ENCODE results near the gene TENT4B.

Gene TENT4B

DNA sequence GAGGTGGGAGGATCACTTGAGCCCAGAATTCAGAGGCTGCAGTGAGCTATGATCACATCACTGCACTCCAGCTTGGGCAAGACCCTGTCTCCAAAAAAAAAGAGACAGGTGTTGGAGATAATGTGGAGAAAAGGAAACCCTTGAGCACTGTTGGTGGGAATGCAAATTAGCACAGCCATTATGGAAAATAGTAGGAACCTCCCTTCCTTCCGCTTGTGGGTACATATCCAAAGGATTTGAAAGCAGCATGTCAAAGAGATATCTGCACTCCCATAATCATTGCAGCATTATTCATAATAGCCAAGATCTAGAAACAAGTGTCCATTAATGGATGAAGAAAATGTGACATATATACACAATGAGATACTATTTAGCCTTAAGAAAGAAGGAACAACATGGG lies 103.5 kb downstream of the TENT4B start:
- DNase-seq (ENCODE audit: low read depth) = no peak

- DNase-seq (ENCODE audit: low read depth) = no peak
Measured at GRCh38 chr16:50257876-50258275, 104.8 kb downstream of the TENT4B start.

DNA sequence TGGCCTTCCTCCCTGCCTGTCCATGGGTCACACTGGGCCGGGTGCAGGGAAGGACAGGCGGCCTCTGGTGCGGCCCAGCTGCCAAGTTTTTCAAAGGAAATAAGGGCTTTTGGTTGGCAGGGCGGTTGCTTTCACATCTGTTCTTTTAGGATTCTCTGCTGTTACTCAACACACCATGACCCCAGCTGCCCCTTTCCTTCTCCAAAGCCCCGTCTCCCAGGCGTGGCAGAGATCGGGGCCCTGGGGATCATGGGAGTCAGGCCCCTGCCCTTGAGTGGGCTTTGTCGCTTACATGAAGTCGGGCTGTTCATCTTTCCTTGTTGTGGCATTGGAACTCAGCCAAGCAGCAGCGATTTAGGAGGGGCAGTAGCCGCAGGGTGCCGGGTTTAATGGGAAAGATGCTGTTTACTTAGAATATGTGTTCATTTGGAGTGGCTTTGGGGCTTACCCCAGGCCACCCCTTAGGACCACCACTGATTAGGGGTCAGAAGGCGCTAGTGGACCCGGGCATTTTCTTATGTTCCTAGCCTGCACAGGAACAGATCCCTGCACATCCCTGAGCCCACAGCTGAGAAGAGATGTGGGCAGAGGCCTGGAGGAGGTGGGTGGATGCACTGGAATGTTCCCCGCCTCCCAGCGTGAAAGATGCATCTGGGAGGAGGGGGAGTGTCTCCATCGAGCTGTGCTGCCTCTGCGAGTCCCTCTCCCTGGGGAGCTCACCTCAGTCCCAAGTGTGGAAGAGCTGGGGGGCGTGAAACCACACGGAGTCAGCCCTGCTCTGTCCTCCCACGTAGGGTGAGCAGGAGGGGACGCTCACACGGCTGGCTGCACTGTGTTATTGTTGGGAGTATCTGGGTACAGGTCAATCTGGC lies 106.5 kb downstream of the TENT4B start:
- no peak for DNase-seq (ENCODE audit: low read depth)

GRCh38 chr16:50260206-50261159 lies 107.4 kb downstream of the TENT4B start:
- DNase-seq (ENCODE audit: low read depth) = no peak

GRCh38 chr16:50261160-50261706 lies 108.1 kb downstream of the TENT4B start:
- no peak for DNase-seq (ENCODE audit: low read depth)

GRCh38 chr16:50261707-50262235 lies 108.7 kb downstream of the TENT4B start:
- no peak for DNase-seq (ENCODE audit: low read depth)

DNA sequence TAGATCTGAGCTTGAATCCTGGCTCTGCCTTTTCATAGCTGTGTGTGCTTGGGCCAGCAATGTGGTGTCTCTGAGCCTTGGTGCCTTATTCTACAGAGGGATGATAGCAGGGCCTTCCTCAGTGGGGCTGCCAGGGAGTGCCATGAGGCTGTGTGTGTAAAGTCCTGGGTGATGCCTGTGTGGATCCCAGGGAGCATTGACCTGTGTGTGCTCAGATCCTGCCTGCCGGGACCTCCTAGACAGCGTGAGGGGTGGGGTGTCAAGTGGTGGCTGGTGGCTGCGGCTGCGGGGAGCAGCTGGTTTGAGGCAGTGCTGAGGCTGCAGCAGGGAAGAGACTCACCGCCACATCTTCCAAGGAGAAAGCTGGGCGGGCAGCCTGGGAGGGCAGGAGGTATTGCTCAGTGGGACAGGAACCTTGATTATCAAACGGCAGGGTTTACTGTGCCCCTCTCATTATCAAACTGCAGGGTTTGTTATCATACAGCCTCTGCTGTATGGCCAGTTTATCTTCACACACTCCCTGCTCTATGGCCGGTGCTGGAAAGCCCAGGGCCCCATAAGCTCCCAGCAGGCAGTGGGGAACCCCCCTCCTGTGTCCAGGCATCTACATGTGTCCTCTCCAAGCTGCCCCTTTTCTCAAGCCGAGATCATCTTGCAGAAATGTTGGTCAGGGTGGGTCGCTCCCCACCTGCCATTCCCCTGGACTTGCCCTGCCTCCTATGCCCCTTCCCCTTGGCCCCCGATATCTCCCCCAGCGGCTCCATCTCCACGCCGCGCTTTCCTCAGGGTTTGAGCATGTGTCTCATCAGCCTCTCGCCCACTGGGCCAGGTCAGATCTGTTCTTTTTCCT lies 110.2 kb downstream of the TENT4B start:
- DNase-seq (ENCODE audit: low read depth) = no peak

DNA sequence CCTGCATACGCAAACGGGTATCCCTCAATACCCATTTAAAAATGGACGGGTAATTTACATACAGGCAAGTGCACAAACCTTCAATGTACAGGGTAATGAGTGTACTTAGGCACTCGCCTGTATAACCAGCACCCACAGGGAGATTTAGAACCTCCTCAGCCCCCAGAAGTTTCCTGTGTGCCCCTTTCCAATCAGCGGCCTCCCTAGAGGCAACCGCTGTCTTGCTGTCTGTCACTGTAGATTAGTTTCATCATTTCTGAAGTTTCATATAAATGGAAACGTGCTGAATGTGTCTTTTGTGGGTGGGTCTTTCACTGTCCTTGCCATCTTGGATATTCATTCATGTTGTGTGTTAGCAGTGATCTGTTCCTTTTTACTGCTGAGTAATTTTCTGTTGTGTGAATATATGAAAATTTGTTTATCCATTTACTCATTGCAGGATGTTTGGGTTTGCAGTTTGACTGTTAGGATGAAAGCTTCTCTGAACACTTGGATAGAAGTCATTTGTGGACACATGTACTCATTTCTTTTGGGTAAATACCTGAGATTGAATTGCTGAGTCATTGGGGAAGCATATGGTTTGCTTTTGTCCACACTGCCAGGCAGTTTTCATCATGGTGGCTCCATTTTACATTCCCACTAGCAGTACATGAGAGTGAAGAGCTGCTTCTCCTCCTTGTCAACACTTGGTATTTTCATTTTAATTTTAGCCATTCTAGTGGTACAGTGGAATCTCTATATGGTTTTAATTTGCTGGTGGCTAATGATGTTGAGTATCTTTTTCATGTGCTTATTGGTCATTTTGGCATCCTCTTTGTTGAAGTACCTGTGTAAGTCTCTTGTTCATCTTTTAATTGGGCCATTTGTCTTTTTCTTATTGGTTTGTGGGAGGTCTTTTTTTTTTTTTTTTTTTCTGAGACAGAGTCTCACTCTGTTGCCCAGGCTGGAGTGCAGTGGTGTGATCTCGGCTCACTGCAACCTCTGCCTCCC lies 111.1 kb downstream of the TENT4B start:
- DNase-seq (ENCODE audit: low read depth) = no peak

- DNase-seq (ENCODE audit: low read depth) = no peak
Measured at GRCh38 chr16:50265260-50265659, 112.2 kb downstream of the TENT4B start.

GRCh38 chr16:50265716-50266336 lies 112.7 kb downstream of the TENT4B start:
- no peak for DNase-seq (ENCODE audit: low read depth)

DNA sequence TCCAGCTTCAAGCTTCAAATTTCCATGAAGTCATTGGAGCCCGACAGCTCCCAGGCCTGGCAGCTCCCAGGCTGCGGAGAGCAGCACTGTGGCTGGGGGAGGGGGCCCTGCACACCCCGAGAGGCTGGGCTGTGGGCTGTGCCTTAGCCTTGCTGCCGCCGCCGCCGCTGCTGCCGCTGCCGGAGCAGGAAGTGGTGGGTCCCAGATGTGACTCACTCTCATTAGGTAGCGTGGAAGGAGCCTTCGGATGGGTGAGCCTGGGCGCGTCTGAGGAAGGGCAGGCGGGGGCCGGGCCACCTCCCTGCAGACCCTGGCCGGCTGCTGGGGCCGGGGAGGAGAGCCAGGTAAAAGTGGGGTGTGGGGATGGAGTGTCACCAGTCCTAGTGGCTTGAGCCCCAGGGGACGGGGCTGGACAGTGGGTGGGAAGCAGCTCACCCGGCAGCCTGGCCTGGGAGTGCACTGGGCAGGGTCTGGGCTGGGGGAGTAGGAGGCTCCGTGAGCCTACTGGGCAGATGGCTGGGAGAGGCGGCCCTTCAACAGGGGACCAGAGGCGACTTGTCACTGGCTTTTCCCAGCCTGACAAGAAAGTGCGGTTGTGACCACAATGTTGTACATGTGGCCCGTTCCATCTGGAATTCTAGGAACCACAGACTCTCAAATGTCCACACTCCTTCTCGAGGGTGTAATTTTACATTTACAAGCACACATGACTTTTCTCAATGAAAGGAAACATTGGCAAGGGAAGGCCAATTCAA lies 113.4 kb downstream of the TENT4B start, which contains the start of gene ADCY7:
ADCY7 (plus strand) TSS at position 215 of the 755 bp plus-strand sequence. CDS start 21,629 bp downstream, outside the sequence.
- DNase-seq (ENCODE audit: low read depth) = peak; percentile 80

DNA sequence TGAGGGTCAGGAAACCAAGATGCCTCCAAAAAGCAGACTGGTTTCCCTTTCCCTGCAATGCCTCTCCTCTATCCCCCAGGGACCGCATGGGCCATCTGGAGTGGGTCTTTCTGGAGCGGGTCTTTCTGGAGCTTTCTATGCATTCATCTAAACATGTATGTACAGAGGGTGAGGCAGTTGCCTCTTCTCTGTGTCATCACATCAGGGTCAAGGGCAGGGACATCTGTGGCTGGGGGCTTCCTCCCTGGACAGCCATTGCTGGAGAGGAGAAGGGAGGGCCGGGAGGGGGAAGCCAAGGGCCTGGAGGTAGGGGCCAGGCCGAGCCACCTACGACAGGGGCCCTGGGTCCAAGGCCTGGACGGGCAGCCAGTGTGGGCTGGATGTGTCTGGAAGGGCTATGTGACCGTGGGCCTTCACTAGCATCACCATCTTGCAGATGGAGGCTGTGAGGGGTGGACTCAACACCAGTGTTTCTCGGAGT lies 114.1 kb downstream of the TENT4B start:
- no peak for DNase-seq (ENCODE audit: low read depth)

DNA sequence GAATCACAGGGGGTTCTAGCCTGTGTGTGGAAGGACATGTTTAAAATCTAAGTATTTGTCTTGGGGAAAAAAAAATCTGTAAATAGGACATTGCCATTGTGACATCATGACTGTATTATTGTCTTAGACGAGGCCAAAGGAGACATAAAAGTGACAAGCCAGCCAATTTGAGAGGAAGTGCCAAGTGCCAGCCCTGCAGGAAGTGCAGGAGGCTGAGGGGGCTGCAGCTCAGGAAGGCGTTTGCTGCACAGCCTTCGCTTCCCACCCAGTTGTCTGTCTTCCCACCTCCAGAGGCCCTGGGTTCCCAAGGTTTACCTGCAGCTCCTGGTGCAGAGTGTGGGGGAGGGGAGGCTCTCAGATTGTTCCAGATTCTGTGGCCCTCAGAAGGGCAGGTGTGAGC lies 114.5 kb downstream of the TENT4B start:
- no peak for DNase-seq (ENCODE audit: low read depth)

DNA sequence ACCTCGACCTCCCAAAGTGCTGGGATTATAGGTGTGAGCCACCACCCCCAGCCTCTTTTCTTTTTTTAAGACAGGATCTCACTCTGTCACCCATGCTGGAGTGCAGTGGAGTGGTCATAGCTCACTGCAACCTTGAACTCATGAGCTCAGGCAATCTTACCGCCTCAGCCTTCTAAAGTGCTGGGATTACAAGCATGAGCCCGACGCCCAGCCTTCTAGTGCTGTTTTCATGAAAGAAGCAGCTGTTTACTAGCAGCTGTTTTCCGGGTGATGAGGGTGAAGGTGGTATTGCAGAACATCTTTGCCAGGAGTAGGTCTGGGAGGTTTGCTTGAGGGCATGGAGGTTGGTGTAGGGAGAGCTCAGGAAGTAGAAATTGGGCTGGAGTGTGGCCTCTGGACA lies 115.2 kb downstream of the TENT4B start:
- no peak for DNase-seq (ENCODE audit: low read depth)

DNA sequence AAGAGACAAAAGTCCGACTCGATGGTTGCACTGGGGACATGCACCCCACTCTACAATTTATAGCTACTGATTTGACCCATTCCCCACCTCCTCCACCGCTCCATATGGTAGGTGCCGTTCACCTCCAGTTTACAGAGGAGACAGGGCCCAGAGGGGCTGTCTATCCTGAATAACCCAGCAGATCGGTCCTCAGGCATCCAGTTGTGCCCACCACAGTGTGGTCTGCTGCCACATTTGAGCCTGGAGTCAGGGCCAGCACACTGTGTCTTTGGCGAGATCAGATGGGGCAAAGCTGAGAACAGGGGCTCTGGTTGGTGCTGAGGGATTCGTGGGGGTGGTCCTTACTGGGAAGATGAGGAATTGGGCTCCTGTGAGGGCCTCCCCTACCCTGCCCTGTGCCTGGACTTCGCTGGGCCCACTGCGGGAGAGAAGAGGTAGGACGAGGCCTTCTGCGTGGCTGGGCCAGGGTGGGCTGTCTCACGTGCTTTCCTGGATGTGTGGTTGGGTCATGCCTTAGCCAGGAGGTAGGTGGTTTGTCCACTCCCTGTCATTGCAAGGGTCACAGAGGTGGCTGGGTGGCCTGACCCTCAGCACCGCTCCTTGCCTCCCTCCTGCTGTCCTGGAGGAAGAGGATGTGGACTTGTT lies 116.1 kb downstream of the TENT4B start:
- DNase-seq (ENCODE audit: low read depth) = no peak

DNA sequence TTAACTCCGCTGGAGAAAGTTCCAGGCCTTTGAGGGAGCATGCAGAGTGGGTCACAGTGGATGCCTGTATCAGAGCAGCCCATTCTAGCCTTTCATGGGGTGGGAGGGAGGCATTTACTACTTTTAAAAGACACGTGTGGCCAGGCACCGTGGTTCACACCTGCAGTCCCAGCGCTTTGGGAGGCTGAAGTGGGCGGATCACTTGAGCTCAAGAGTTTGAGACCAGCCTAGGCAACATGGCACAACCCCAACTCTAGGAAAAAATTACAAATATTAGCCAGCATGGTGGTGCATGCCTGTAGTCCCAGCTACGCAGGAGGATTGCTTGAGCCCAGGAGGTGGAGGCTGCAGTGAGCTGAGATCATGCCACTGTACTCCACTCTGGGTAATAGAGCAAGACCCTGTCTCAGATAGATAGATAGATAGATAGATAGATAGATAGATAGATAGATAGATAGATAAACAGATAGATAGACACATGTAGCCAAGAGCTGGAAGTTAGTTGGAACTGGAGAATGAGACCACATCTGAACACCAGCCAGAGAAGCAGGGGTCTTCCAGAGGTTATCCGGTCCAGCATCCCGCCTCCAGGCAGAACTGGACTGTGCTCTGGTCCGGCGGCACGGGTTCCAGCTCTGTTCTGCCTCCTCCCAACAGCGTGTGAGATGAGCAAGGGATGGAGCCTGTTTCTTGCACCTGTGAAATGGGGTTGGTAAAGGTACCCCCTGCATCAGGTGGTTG lies 116.8 kb downstream of the TENT4B start:
- DNase-seq (ENCODE audit: low read depth) = no peak

DNA sequence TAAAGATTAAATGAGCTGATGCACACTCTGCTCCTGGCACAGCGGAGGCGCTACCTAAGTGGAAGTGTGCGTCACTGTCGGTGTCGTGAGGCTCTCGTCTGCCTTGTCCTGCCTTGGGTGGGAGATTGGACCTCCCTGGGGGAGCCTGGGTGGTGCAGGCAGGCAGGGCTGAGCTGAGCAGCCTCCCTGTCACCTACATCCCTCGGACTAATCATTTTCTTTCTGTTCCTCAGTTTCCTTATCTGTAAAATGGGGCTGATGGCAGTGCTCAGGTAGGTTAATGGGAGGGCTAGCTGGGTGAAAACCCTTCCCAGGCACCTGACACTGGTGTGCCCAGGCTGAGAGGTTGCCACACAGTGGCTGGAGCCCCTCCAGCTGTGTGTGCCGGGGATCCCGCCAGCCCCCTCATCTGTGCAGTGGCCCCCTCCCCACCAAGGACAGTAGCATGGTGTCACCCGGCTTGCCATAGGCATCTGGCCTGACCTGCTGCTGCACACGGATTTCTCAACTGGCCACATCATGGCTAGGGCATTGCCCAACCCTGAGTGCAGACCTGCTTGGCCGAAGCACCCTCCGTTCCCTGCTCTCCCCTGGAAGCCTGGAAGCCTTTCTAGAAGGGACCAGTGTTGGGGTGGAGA lies 117.5 kb downstream of the TENT4B start:
- no peak for DNase-seq (ENCODE audit: low read depth)

Data from activated T-helper 1 cell treated with Interleukin-2 at 50 U/mL for 16 hours (primary cell).